K562 (cell line): ENCODE results near the gene DRC1. TPM values are rescaled to one million over a fixed set of nuclear protein-coding genes. Genes with fewer than 3 reads are reported as not detected.

Experiments
- BCLAF1 ChIP-seq, 2 experiments: fragments of 450-650 bp in 1 of 2; IDR thresholded peaks; 2 replicates each; pipeline ENCODE4 v1.6.1; 2011 to 2017; ENCODE audit warnings: low read depth in 2 of 2, antibody characterized with exemption in 1 of 2, borderline replicate concordance in 1 of 2, low read length in 1 of 2, mild to moderate bottlenecking in 1 of 2, mixed read lengths in 1 of 2; ENCODE audit not compliant: control insufficient read depth in 1 of 2
- E2F4 ChIP-seq: sonication (generic); formaldehyde crosslinking; IDR thresholded peaks from 2 replicates; pipeline ENCODE4 v1.8.0; 2022; ENCODE audit warnings: mild to moderate bottlenecking, low read depth, missing genetic modification reagents
- EP400 ChIP-seq: fragments of 450-650 bp; IDR thresholded peaks from 2 replicates; pipeline ENCODE4 v1.6.1; 2017; ENCODE audit warnings: antibody characterized with exemption, mild to moderate bottlenecking, moderate library complexity
- IRF2 ChIP-seq: sonication (generic); formaldehyde crosslinking; IDR thresholded peaks from 2 replicates; pipeline ENCODE4 v1.8.1; 2022; ENCODE audit warnings: mild to moderate bottlenecking, missing genetic modification reagents
- MTF1 ChIP-seq: fragments of 250-450 bp; sonication (Bioruptor Pico); IDR thresholded peaks from 2 replicates; pipeline ENCODE4 v1.9.0; 2021; ENCODE audit warnings: moderate library complexity, mild to moderate bottlenecking, inconsistent platforms, borderline replicate concordance
- MYBL2 ChIP-seq, 2 experiments: fragments of 450-650 bp in 1 of 2; sonication (generic) in 1 of 2; formaldehyde crosslinking in 1 of 2; IDR thresholded peaks; 2 replicates each; pipeline versions ENCODE4 v1.6.1 to v1.8.1; 2017 to 2022; ENCODE audit warnings: borderline replicate concordance in 1 of 2, inconsistent platforms in 1 of 2, low read depth in 1 of 2, mild to moderate bottlenecking in 1 of 2, missing genetic modification reagents in 1 of 2, moderate library complexity in 1 of 2
- PTTG1 ChIP-seq: fragments of 450-650 bp; IDR thresholded peaks from 2 replicates; pipeline ENCODE4 v1.6.1; 2016; ENCODE audit warnings: low read depth, mild to moderate bottlenecking, missing genetic modification characterization, missing compliant biosample characterization
- RAD21 ChIP-seq, 2 experiments: fragments of 250-450 bp in 1 of 2; fragments of 450-650 bp in 1 of 2; sonication (Bioruptor Pico) in 1 of 2; formaldehyde crosslinking in 1 of 2; IDR thresholded peaks in 1 of 2; conservative IDR thresholded peaks in 1 of 2; 2 replicates each; pipeline versions ENCODE4 v1.4.0 to v1.8.0; 2020 to 2022; ENCODE audit warnings: mild to moderate bottlenecking in 2 of 2, moderate library complexity in 1 of 2
- RBM34 ChIP-seq: fragments of 200-400 bp; formaldehyde crosslinking; IDR thresholded peaks from 2 replicates; pipeline ENCODE4 v1.6.1; 2018; ENCODE audit warnings: low read length, borderline replicate concordance; ENCODE audit not compliant: insufficient read depth
- RREB1 ChIP-seq: fragments of 250-450 bp; sonication (Bioruptor Pico); IDR thresholded peaks from 2 replicates; pipeline ENCODE4 v1.4.0; 2020
- ZNF316 ChIP-seq: fragments of 450-650 bp; IDR thresholded peaks from 2 replicates; pipeline ENCODE4 v1.6.1; 2016
- ZNF589 ChIP-seq: fragments of 200-800 bp; sonication (Bioruptor generic); IDR thresholded peaks from 2 replicates; pipeline ENCODE4 v1.6.1; 2016; ENCODE audit warnings: low read depth, missing genetic modification characterization, missing compliant biosample characterization
- ZNF639 ChIP-seq, 2 experiments: fragments of 200-800 bp in 1 of 2; sonication (Bioruptor generic) in 1 of 2; sonication (generic) in 1 of 2; formaldehyde crosslinking in 1 of 2; IDR thresholded peaks in 1 of 2; conservative IDR thresholded peaks in 1 of 2; 2 replicates each; pipeline versions ENCODE4 v1.5.0 to v1.6.1; 2016 to 2020; ENCODE audit warnings: missing compliant biosample characterization in 1 of 2, missing genetic modification characterization in 1 of 2, missing genetic modification reagents in 1 of 2
- polyA plus RNA-seq, 8 experiments: library from polyadenylated mRNA; depleted of rRNA in 4 of 8; stranded (reverse) in 5 of 8; unstranded in 3 of 8; fragments of >200 nt; fragmentation: Nextera tagmentation in 2 of 8; fragmentation: Illumina TruSeq in 1 of 8; extraction: Ambion mirVana in 2 of 8; extraction: Trizol in 1 of 8; gene quantifications; 2 replicates each; pipeline versions ENCODE4 v1.2.1 to v1.2.3, GENCODE V29; 2011 to 2014; ENCODE audit warnings: inconsistent platforms in 1 of 8, missing spikeins in 1 of 8
- total RNA-seq, 7 experiments: library from RNA; depleted of rRNA in 6 of 7; stranded (reverse); fragments of >200 nt in 6 of 7; fragmentation: Illumina TruSeq in 2 of 7; extraction: Trizol in 2 of 7; gene quantifications; 2 replicates each; pipeline versions ENCODE4 v1.2.1 to v1.2.3, GENCODE V29; 2011 to 2021; ENCODE audit warnings: low replicate concordance in 1 of 7

The DRC1 gene
- total and polyA plus RNA-seq, 9 of the 15 experiments (the other 6 are each of a cell fraction or from before 2014, with no cell fraction given) = 0.07 to 0.10 TPM; not detected in 7

GRCh38 chr2:26462511-26463243 lies 61.0 kb downstream of the DRC1 start (continued):
- TF ChIP-seq MTF1 (CRISPR knock-in tag) (no peak), E2F4 (no peak), RBM34 (no peak), ZNF639 (CRISPR knock-in tag; conservative IDR thresholded peaks at IDR 0.05 in 1 of 2, IDR thresholded peaks at IDR 0.05 in 1 of 2) (no peak), ZNF316 (peak; percentile 89), MYBL2 (IDR thresholded peaks at IDR 0.05; ENCODE audit: low read depth) (no peak), MYBL2 (CRISPR knock-in tag; IDR thresholded peaks at IDR 0.05; ENCODE audit: borderline replicate concordance) (no peak), BCLAF1 (IDR thresholded peaks at IDR 0.05; ENCODE audit: borderline replicate concordance in 1 of 2, control insufficient read depth in 1 of 2, low read depth in 2 of 2, low read length in 1 of 2) (no peak), RAD21 (CRISPR knock-in tag; conservative IDR thresholded peaks at IDR 0.05 in 1 of 2, IDR thresholded peaks at IDR 0.05 in 1 of 2) (peak; percentile 58 to 80; a peak in 3 of 4 replicates), RREB1 (CRISPR knock-in tag) (no peak), IRF2 (CRISPR knock-in tag) (no peak), EP400 (no peak), ZNF589 (no peak), PTTG1 (tag) (no peak)
